Measurements from ENCODE around the gene DDT.
"Not testable (repeated sequence)": the region's sequence is repeated elsewhere in the genome, so short reads cannot be mapped to it uniquely, and the experiment has no call there.

DDT gene

GRCh38 chr22:23974345-23974744 is at the start of gene DDT:
Gene DDT, minus strand, starts transcription at chr22:23974441. Its CDS starts 27 bp downstream, at chr22:23974414.
- not testable (repeated sequence) for DNase-seq (ENCODE audit: low read depth in 3 of 3)

- no peak for DNase-seq (ENCODE audit: low read depth in 3 of 3)
Observed at GRCh38 chr22:24023204-24023789, 49.1 kb upstream of the DDT start.

GRCh38 chr22:24021304-24021703 is 47.1 kb upstream of the DDT start:
- DNase-seq (ENCODE audit: low read depth in 3 of 3): no peak

- DNase-seq (ENCODE audit: low read depth in 3 of 3): no peak
Observed at GRCh38 chr22:24016156-24016555, 41.9 kb upstream of the DDT start.

GRCh38 chr22:24011735-24012068 is 37.5 kb upstream of the DDT start:
- DNase-seq (ENCODE audit: low read depth in 3 of 3): no peak

- DNase-seq (ENCODE audit: low read depth in 3 of 3): no peak
Observed at GRCh38 chr22:24010018-24010391, 35.8 kb upstream of the DDT start.

- DNase-seq (ENCODE audit: low read depth in 3 of 3): no peak
Observed at GRCh38 chr22:24009227-24010017, 35.2 kb upstream of the DDT start.

GRCh38 chr22:24008381-24009226 is 34.4 kb upstream of the DDT start:
- no peak for DNase-seq (ENCODE audit: low read depth in 3 of 3)

GRCh38 chr22:24008022-24008283 is 33.7 kb upstream of the DDT start:
- DNase-seq (ENCODE audit: low read depth in 3 of 3): no peak

- DNase-seq (ENCODE audit: low read depth in 3 of 3): no peak
Observed at GRCh38 chr22:24007253-24008021, 33.2 kb upstream of the DDT start.

GRCh38 chr22:24006914-24007214 is 32.6 kb upstream of the DDT start:
- no peak for DNase-seq (ENCODE audit: low read depth in 3 of 3)

- no peak for DNase-seq (ENCODE audit: low read depth in 3 of 3)
Observed at GRCh38 chr22:24006207-24006913, 32.1 kb upstream of the DDT start.

- no peak for DNase-seq (ENCODE audit: low read depth in 3 of 3)
Observed at GRCh38 chr22:24005201-24005600, 31.0 kb upstream of the DDT start, which contains the start of gene GSTT4. Gene GSTT4, minus strand, starts transcription at chr22:24005453. Its CDS starts 97 bp downstream, at chr22:24005356.

GRCh38 chr22:24003887-24004286 is 29.6 kb upstream of the DDT start:
- no peak for DNase-seq (ENCODE audit: low read depth in 3 of 3)

GRCh38 chr22:24002851-24003250 is 28.6 kb upstream of the DDT start:
- no peak for DNase-seq (ENCODE audit: low read depth in 3 of 3)

- no peak for DNase-seq (ENCODE audit: low read depth in 3 of 3)
Observed at GRCh38 chr22:24002272-24002671, 28.0 kb upstream of the DDT start.

GRCh38 chr22:24001314-24001713 is 27.1 kb upstream of the DDT start:
- no peak for DNase-seq (ENCODE audit: low read depth in 3 of 3)

GRCh38 chr22:23999779-24000178 is 25.5 kb upstream of the DDT start:
- not testable (repeated sequence) for DNase-seq (ENCODE audit: low read depth in 3 of 3)

GRCh38 chr22:23997092-23997491 is 22.9 kb upstream of the DDT start:
- no peak for DNase-seq (ENCODE audit: low read depth in 3 of 3)

GRCh38 chr22:23993581-23994177 is 19.4 kb upstream of the DDT start:
- not testable (repeated sequence) for DNase-seq (ENCODE audit: low read depth in 3 of 3)

GRCh38 chr22:23993080-23993479 is 18.8 kb upstream of the DDT start:
- not testable (repeated sequence) for DNase-seq (ENCODE audit: low read depth in 3 of 3)
